HUES64 (cell line): ENCODE results near the gene CABP4.
A peak's percentile ranks its signal among the peaks of the same experiment; 100 is the strongest.

Experiments used
- H3K27ac ChIP-seq: 2 replicates; pipeline ENCODE4 v1.7.0; 2013; ENCODE audit warnings: low read depth, low read length, inconsistent platforms
- H3K27me3 ChIP-seq: 2 replicates; pipeline ENCODE4 v1.6.1; 2013; ENCODE audit warnings: mild to moderate bottlenecking, low read length; ENCODE audit not compliant: insufficient read depth
- H3K36me3 ChIP-seq: 2 replicates; pipeline ENCODE4 v1.6.1; 2013; ENCODE audit warnings: mild to moderate bottlenecking, low read length; ENCODE audit not compliant: insufficient read depth
- H3K4me1 ChIP-seq: 2 replicates; pipeline ENCODE4 v1.6.1; 2013; ENCODE audit warnings: mild to moderate bottlenecking, low read length, moderate library complexity; ENCODE audit not compliant: insufficient read depth
- H3K4me3 ChIP-seq: 2 replicates; pipeline ENCODE4 v1.5.1; 2013; ENCODE audit warnings: mild to moderate bottlenecking, low read length, moderate library complexity
- H3K9ac ChIP-seq: 2 replicates; pipeline ENCODE4 v1.6.1; 2013; ENCODE audit warnings: mild to moderate bottlenecking, low read depth, low read length
- H3K9me3 ChIP-seq: 2 replicates; pipeline ENCODE4 v1.6.1; 2013; ENCODE audit warnings: low read depth, low read length; ENCODE audit not compliant: insufficient read depth
- WGBS: fragments of 150-250, 120-280 bp; methylation state at CpG from one replicate; pipeline ENCODE4 v1.1.7; 2013; ENCODE audit warnings: missing lambda C conversion rate; 5-methylcytosine and 5-hydroxymethylcytosine counted together

Gene CABP4

GRCh38 chr11:67429722-67430121 lies 25.4 kb upstream of the CABP4 start:
- Histone ChIP-seq H3K4me3 (peak overlapping the region; percentile 90), H3K9ac (no peak overlapping the region), H3K4me1 (0 out of 2 replicates have a peak, but pooled peaks cover 3% of the 10 kb centered on the region), H3K9me3 (no peaks in the 10 kb centered on the region), H3K27ac (no peak overlapping the region), H3K27me3 (no peaks in the 10 kb centered on the region), H3K36me3 (peaks cover 28% of the 10 kb centered on the region; the same call in 1 of the 2 replicates)
- 96% methylated on average over 11 of the region's 11 CpGs for WGBS

- Histone ChIP-seq H3K9ac (no peak overlapping the region), H3K27ac (no peak overlapping the region), H3K4me3 (no peak overlapping the region), H3K4me1 (peaks cover 4% of the 10 kb centered on the region; the same call in 1 of the 2 replicates), H3K27me3 (no peaks in the 10 kb centered on the region), H3K9me3 (no peaks in the 10 kb centered on the region), H3K36me3 (peaks cover 29% of the 10 kb centered on the region; the same call in 1 of the 2 replicates)
- 95% methylated on average over 22 of the region's 24 CpGs for WGBS
Measured at GRCh38 chr11:67431346-67432249, 23.6 kb upstream of the CABP4 start.

- Histone ChIP-seq H3K4me3 (no peak overlapping the region), H3K27ac (no peak overlapping the region), H3K9me3 (no peaks in the 10 kb centered on the region), H3K9ac (no peak overlapping the region), H3K27me3 (no peaks in the 10 kb centered on the region), H3K36me3 (peaks cover 33% of the 10 kb centered on the region; the same call in 1 of the 2 replicates), H3K4me1 (peaks cover 8% of the 10 kb centered on the region; the same call in 1 of the 2 replicates)
- WGBS, result 93% methylated on average over 22 of the region's 22 CpGs
Measured at GRCh38 chr11:67432655-67433349, 22.4 kb upstream of the CABP4 start.

- no peak overlapping the region for H3K4me3 ChIP-seq
- no peaks in the 10 kb centered on the region for H3K9me3 ChIP-seq
- 94% methylated on average over 22 of the region's 22 CpGs for WGBS
- H3K27ac ChIP-seq, result no peak overlapping the region
- no peak overlapping the region for H3K9ac ChIP-seq
- H3K36me3 ChIP-seq, result peaks cover 35% of the 10 kb centered on the region; the same call in 1 of the 2 replicates
- H3K27me3 ChIP-seq, result no peaks in the 10 kb centered on the region
- H3K4me1 ChIP-seq, result peaks cover 8% of the 10 kb centered on the region; the same call in 1 of the 2 replicates
Measured at GRCh38 chr11:67433536-67434394, 21.4 kb upstream of the CABP4 start.

GRCh38 chr11:67434395-67434881 lies 20.7 kb upstream of the CABP4 start:
- Histone ChIP-seq H3K4me3 (no peak overlapping the region), H3K27me3 (no peaks in the 10 kb centered on the region), H3K9ac (no peak overlapping the region), H3K36me3 (peaks cover 41% of the 10 kb centered on the region), H3K9me3 (no peaks in the 10 kb centered on the region), H3K27ac (no peak overlapping the region), H3K4me1 (peaks cover 4% of the 10 kb centered on the region; the same call in 1 of the 2 replicates)
- 93% methylated on average over 23 of the region's 23 CpGs for WGBS

- peaks cover 4% of the 10 kb centered on the region; the same call in 1 of the 2 replicates for H3K4me1 ChIP-seq
- peaks cover 44% of the 10 kb centered on the region for H3K36me3 ChIP-seq
- H3K9ac ChIP-seq, result no peak overlapping the region
- peak overlapping the region; percentile 95; the same call in 1 of the 2 replicates for H3K27ac ChIP-seq
- H3K4me3 ChIP-seq, result no peak overlapping the region
- WGBS, result 94% methylated on average over 26 of the region's 26 CpGs
- no peaks in the 10 kb centered on the region for H3K9me3 ChIP-seq
- no peaks in the 10 kb centered on the region for H3K27me3 ChIP-seq
Measured at GRCh38 chr11:67435031-67435726, 20.0 kb upstream of the CABP4 start.

- 91% methylated on average over 38 of the region's 38 CpGs for WGBS
- H3K4me3 ChIP-seq, result no peak overlapping the region
- H3K9ac ChIP-seq, result peak overlapping the region; percentile 64
- H3K27me3 ChIP-seq, result no peaks in the 10 kb centered on the region
- peak overlapping the region; percentile 95 for H3K27ac ChIP-seq
- H3K36me3 ChIP-seq, result peaks cover 50% of the 10 kb centered on the region
- H3K9me3 ChIP-seq, result no peaks in the 10 kb centered on the region
- H3K4me1 ChIP-seq, result peaks cover 4% of the 10 kb centered on the region; the same call in 1 of the 2 replicates
Measured at GRCh38 chr11:67435727-67436458, 19.3 kb upstream of the CABP4 start.

GRCh38 chr11:67436459-67437081 lies 18.6 kb upstream of the CABP4 start:
- no peaks in the 10 kb centered on the region for H3K9me3 ChIP-seq
- peaks cover 4% of the 10 kb centered on the region; the same call in 1 of the 2 replicates for H3K4me1 ChIP-seq
- WGBS, result 48% methylated on average over 6 of the region's 6 CpGs
- peaks cover 55% of the 10 kb centered on the region for H3K36me3 ChIP-seq
- H3K27ac ChIP-seq, result peak overlapping the region; percentile 95
- peak overlapping the region; percentile 64 for H3K9ac ChIP-seq
- no peak overlapping the region for H3K4me3 ChIP-seq
- no peaks in the 10 kb centered on the region for H3K27me3 ChIP-seq

- 82% methylated on average over 19 of the region's 26 CpGs for WGBS
- peaks cover 4% of the 10 kb centered on the region; the same call in 1 of the 2 replicates for H3K4me1 ChIP-seq
- H3K9me3 ChIP-seq, result no peaks in the 10 kb centered on the region
- H3K27ac ChIP-seq, result peak within 1 kb of the TSS; percentile 90; the same call in 1 of the 2 replicates
- peak within 1 kb of the TSS; percentile 49 for H3K9ac ChIP-seq
- H3K27me3 ChIP-seq, result no peaks in the 10 kb centered on the region
- no peak within 1 kb of the TSS for H3K4me3 ChIP-seq
- peaks cover 57% of the 10 kb centered on the region for H3K36me3 ChIP-seq
Measured at GRCh38 chr11:67437082-67437808, 17.9 kb upstream of the CABP4 start, which contains the start of gene PTPRCAP. PTPRCAP (minus strand) TSS chr11:67437682; CDS start chr11:67437619, 63 bp downstream.
